ENCODE results near the gene INPP1. TPM values are rescaled to one million over a fixed set of nuclear protein-coding genes. Genes with fewer than 3 reads are reported as not detected.

Gene INPP1
- total RNA-seq, 1 experiment from 2014 or later, result 2.3 TPM

DNA sequence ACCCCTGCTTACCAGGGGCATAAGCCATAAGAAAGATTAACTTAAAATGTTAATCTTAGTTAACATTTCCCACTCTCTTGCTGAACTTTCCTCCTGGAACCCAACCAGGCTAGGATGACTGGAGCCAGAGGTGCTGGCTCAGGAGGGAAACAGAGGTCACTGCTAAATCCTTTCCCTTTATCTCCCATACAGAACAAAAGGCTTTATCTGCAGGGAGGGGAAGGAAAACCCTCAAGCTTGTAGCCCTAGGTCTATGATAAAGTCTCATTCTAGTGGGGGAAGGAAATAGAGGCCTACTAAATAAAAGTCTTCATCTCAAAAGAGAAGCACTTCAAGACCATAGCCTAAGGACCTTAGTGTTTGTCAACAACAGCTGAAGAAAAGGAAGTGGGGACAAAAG, 42.4 kb upstream of the INPP1 start (continued):
- TF ChIP-seq, protein P1, sequence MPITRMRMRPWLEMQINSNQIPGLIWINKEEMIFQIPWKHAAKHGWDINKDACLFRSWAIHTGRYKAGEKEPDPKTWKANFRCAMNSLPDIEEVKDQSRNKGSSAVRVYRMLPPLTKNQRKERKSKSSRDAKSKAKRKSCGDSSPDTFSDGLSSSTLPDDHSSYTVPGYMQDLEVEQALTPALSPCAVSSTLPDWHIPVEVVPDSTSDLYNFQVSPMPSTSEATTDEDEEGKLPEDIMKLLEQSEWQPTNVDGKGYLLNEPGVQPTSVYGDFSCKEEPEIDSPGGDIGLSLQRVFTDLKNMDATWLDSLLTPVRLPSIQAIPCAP (CRISPR knock-in tag; IDR thresholded peaks at IDR 0.05), result no peak
- TF ChIP-seq, protein P2, sequence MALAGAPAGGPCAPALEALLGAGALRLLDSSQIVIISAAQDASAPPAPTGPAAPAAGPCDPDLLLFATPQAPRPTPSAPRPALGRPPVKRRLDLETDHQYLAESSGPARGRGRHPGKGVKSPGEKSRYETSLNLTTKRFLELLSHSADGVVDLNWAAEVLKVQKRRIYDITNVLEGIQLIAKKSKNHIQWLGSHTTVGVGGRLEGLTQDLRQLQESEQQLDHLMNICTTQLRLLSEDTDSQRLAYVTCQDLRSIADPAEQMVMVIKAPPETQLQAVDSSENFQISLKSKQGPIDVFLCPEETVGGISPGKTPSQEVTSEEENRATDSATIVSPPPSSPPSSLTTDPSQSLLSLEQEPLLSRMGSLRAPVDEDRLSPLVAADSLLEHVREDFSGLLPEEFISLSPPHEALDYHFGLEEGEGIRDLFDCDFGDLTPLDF (CRISPR knock-in tag; IDR thresholded peaks at IDR 0.05), result no peak
- TF ChIP-seq MYBL2 (CRISPR knock-in tag; IDR thresholded peaks at IDR 0.05), result no peak
- no peak for TF ChIP-seq NR2C2 (CRISPR knock-in tag; IDR thresholded peaks at IDR 0.05)
- TF ChIP-seq FOXJ3 (CRISPR knock-in tag; IDR thresholded peaks at IDR 0.05; ENCODE audit: borderline replicate concordance), result no peak
- no peak for TF ChIP-seq CREM (CRISPR knock-in tag; IDR thresholded peaks at IDR 0.05)

DNA sequence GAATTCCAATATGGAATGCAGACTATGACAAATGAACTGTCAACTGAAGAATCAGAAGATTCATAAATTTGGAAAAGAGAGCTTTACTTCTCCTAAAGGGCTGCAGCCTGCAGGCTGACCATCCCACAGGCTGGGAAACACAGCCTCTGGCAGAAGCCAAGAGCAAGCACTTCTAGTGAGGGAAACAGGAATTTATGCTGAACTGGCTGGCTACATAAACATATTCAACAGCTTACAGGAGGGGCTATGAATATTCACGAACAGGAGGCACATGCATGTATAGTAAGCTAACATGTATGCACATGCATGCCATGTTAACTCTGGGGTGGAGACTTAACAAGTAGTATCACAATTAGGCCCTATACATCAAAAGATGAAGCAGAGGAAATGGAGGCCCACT, 41.3 kb upstream of the INPP1 start:
- CTCF ChIA-PET, result interaction anchor here (0.7 kb wide), 1 partner anchor 18 kb away, joined by 3 read pairs; the partner anchor contains the start of gene HIBCH
- Mint-ChIP-seq H3K9me3 (peaks cover 36% of the 10 kb centered on the region), H3K27ac (no peak overlapping the region), H3K27me3 (ENCODE audit: low read depth) (no peaks in the 10 kb centered on the region), H3K36me3 (peaks cover 54% of the 10 kb centered on the region), H3K4me3 (no peak overlapping the region), H3K4me1 (peaks cover 14% of the 10 kb centered on the region)
- TF ChIP-seq KAT7 (CRISPR knock-in tag; IDR thresholded peaks at IDR 0.05; ENCODE audit: borderline replicate concordance) (no peak), SP1 (CRISPR knock-in tag; conservative IDR thresholded peaks at IDR 0.05) (no peak)
- ATAC-seq (no peak), DNase-seq (ENCODE audit: low spot score) (no peak)
- POLR2A ChIA-PET, result no interaction called here

DNA sequence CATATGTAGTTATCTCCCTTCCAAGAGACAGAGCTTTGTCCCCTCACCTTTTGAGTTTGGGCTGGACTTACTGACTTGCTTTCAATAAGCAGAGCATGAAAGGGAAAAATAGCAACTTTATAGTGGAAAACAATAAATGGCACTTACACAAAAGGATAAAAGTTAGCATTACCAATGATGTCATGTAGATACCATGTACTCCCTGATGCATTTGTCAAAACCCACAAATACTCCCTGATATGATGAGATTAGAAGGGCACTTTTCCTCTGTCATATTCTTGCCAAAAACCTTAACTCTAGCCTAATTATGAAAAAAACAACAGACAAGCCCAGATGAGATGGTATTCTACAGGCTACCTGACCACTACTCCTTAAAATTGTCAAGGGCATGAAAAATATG, 39.7 kb upstream of the INPP1 start:
- Mint-ChIP-seq H3K9me3 (peaks cover 27% of the 10 kb centered on the region), H3K27ac (no peak overlapping the region), H3K4me1 (peaks cover 14% of the 10 kb centered on the region), H3K27me3 (ENCODE audit: low read depth) (no peaks in the 10 kb centered on the region), H3K36me3 (peaks cover 53% of the 10 kb centered on the region), H3K4me3 (no peak overlapping the region)
- DNase-seq (ENCODE audit: low spot score) (no peak), ATAC-seq (no peak)
- no peak for TF ChIP-seq HMGA2 (CRISPR knock-in tag; IDR thresholded peaks at IDR 0.05)
- no peak for TF ChIP-seq ATF1 (CRISPR knock-in tag; IDR thresholded peaks at IDR 0.05)
- no peak for TF ChIP-seq ETV6 (CRISPR knock-in tag; IDR thresholded peaks at IDR 0.05)
- TF ChIP-seq MYBL2 (CRISPR knock-in tag; IDR thresholded peaks at IDR 0.05), result no peak
- TF ChIP-seq ZNF263 (CRISPR knock-in tag; IDR thresholded peaks at IDR 0.05; ENCODE audit: low read depth), result no peak
- TF ChIP-seq, protein P3, sequence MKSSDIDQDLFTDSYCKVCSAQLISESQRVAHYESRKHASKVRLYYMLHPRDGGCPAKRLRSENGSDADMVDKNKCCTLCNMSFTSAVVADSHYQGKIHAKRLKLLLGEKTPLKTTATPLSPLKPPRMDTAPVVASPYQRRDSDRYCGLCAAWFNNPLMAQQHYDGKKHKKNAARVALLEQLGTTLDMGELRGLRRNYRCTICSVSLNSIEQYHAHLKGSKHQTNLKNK (CRISPR knock-in tag; IDR thresholded peaks at IDR 0.05), result no peak
- no peak for TF ChIP-seq KAT7 (CRISPR knock-in tag; IDR thresholded peaks at IDR 0.05; ENCODE audit: borderline replicate concordance)
- no peak for TF ChIP-seq NFATC4 (CRISPR knock-in tag; IDR thresholded peaks at IDR 0.05)
- no peak for TF ChIP-seq ZBTB21 (CRISPR knock-in tag; IDR thresholded peaks at IDR 0.05; ENCODE audit: borderline replicate concordance)
- TF ChIP-seq CREM (CRISPR knock-in tag; IDR thresholded peaks at IDR 0.05), result no peak
- ChIA-PET POLR2A (no interaction called here), CTCF (no interaction called here)

DNA sequence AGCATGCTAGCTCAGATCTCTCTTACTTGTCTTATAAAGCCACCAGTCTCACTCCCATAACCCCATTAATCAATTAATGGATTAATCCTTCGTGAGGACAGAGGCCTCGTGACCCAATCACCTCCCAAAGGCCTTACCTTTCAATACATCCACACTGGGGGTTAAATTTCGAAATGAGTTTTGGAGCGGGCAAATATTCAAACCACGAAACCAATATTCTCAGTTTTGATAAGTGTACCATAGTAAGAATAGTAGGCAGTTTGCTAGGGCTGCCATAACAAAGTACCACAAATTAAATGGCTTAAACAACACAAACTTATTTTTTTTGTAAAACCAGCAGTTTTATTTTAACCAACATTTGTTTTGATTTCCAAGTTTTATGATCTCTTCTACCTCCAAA, 39.0 kb upstream of the INPP1 start:
- CTCF ChIA-PET, result no interaction called here
- POLR2A ChIA-PET, result no interaction called here
- Mint-ChIP-seq H3K9me3 (peaks cover 24% of the 10 kb centered on the region), H3K4me3 (no peak overlapping the region), H3K27ac (no peak overlapping the region), H3K27me3 (ENCODE audit: low read depth) (no peaks in the 10 kb centered on the region), H3K36me3 (peaks cover 48% of the 10 kb centered on the region), H3K4me1 (peaks cover 14% of the 10 kb centered on the region)
- ATAC-seq (no peak), DNase-seq (ENCODE audit: low spot score) (no peak)
- no peak for TF ChIP-seq GABPB1 (CRISPR knock-in tag; IDR thresholded peaks at IDR 0.05)
- TF ChIP-seq, protein P3 (CRISPR knock-in tag; IDR thresholded peaks at IDR 0.05), result no peak
- TF ChIP-seq, protein P4, sequence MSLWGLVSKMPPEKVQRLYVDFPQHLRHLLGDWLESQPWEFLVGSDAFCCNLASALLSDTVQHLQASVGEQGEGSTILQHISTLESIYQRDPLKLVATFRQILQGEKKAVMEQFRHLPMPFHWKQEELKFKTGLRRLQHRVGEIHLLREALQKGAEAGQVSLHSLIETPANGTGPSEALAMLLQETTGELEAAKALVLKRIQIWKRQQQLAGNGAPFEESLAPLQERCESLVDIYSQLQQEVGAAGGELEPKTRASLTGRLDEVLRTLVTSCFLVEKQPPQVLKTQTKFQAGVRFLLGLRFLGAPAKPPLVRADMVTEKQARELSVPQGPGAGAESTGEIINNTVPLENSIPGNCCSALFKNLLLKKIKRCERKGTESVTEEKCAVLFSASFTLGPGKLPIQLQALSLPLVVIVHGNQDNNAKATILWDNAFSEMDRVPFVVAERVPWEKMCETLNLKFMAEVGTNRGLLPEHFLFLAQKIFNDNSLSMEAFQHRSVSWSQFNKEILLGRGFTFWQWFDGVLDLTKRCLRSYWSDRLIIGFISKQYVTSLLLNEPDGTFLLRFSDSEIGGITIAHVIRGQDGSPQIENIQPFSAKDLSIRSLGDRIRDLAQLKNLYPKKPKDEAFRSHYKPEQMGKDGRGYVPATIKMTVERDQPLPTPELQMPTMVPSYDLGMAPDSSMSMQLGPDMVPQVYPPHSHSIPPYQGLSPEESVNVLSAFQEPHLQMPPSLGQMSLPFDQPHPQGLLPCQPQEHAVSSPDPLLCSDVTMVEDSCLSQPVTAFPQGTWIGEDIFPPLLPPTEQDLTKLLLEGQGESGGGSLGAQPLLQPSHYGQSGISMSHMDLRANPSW (CRISPR knock-in tag; conservative IDR thresholded peaks at IDR 0.05; ENCODE audit: low read depth), result no peak
- TF ChIP-seq GRHL2 (CRISPR knock-in tag; IDR thresholded peaks at IDR 0.05; ENCODE audit: insufficient replicate concordance, severe bottlenecking), result no peak
- TF ChIP-seq, protein P5, sequence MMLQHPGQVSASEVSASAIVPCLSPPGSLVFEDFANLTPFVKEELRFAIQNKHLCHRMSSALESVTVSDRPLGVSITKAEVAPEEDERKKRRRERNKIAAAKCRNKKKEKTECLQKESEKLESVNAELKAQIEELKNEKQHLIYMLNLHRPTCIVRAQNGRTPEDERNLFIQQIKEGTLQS (CRISPR knock-in tag; conservative IDR thresholded peaks at IDR 0.05), result no peak
- TF ChIP-seq TP53 (CRISPR knock-in tag; IDR thresholded peaks at IDR 0.05), result no peak
- TF ChIP-seq, protein P6, sequence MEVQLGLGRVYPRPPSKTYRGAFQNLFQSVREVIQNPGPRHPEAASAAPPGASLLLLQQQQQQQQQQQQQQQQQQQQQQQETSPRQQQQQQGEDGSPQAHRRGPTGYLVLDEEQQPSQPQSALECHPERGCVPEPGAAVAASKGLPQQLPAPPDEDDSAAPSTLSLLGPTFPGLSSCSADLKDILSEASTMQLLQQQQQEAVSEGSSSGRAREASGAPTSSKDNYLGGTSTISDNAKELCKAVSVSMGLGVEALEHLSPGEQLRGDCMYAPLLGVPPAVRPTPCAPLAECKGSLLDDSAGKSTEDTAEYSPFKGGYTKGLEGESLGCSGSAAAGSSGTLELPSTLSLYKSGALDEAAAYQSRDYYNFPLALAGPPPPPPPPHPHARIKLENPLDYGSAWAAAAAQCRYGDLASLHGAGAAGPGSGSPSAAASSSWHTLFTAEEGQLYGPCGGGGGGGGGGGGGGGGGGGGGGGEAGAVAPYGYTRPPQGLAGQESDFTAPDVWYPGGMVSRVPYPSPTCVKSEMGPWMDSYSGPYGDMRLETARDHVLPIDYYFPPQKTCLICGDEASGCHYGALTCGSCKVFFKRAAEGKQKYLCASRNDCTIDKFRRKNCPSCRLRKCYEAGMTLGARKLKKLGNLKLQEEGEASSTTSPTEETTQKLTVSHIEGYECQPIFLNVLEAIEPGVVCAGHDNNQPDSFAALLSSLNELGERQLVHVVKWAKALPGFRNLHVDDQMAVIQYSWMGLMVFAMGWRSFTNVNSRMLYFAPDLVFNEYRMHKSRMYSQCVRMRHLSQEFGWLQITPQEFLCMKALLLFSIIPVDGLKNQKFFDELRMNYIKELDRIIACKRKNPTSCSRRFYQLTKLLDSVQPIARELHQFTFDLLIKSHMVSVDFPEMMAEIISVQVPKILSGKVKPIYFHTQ (CRISPR knock-in tag; IDR thresholded peaks at IDR 0.05), result no peak
- no peak for TF ChIP-seq ZNF263 (CRISPR knock-in tag; IDR thresholded peaks at IDR 0.05; ENCODE audit: low read depth)
- no peak for TF ChIP-seq CREB1 (CRISPR knock-in tag; IDR thresholded peaks at IDR 0.05)

Measured in WTC11 (cell line).